Central memory CD8-positive, alpha-beta T cell (primary cell): ENCODE data around the gene TM9SF2.

ENCODE experiments used
- ATAC-seq: fragments of 150-1000 bp; cut with Tn5 transposase; replicated peaks from 2 replicates; pipeline ENCODE4 v1.10.0; 2022; ENCODE audit warnings: mild to moderate bottlenecking, moderate FRiP score, moderate number of reproducible peaks; ENCODE audit not compliant: poor library complexity, severe bottlenecking; ENCODE audit errors: extremely low read depth
- DNase-seq, 2 donors: peaks; one replicate each; pipeline ENCODE4 v3.0.0; 2021; ENCODE audit warnings: low spot score in 2 of 2
- H3K27ac Mint-ChIP-seq: one replicate; pipeline ENCODE4 v1.8.0; 2022; ENCODE audit warnings: low read depth, mild to moderate bottlenecking, moderate library complexity, mixed read lengths
- H3K27me3 Mint-ChIP-seq: one replicate; pipeline ENCODE4 v1.8.0; 2022; ENCODE audit warnings: mixed read lengths
- H3K36me3 Mint-ChIP-seq: one replicate; pipeline ENCODE4 v1.8.0; 2022; ENCODE audit warnings: mild to moderate bottlenecking, moderate library complexity, mixed read lengths; ENCODE audit not compliant: insufficient read depth
- H3K4me1 Mint-ChIP-seq: one replicate; pipeline ENCODE4 v1.8.0; 2022; ENCODE audit warnings: mixed read lengths
- H3K4me3 Mint-ChIP-seq: one replicate; pipeline ENCODE4 v1.8.0; 2022; ENCODE audit warnings: mild to moderate bottlenecking, moderate library complexity, mixed read lengths
- H3K9me3 Mint-ChIP-seq: one replicate; pipeline ENCODE4 v1.8.0; 2022; ENCODE audit warnings: mixed read lengths

TM9SF2 gene

DNA sequence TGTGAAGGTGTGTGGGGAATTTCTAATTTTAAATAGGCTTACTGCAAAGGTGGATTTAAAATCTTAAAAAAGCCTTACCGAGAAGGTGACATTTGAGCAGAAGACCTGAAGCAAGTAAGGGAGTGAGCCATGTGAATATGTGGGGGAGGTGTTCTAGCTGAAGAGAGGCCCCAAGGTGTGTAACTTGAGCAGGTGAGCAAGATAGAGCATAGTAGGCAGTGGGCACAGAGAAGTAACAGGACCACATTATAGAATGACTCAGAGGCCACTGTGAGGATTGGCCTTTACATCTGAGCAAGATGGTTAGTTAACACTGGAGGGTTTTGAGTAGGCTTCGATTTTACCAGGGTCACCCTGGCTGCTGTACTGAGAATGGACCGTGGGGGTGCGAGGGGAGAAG, 22.6 kb downstream of the TM9SF2 start:
- Mint-ChIP-seq H3K27ac (peak overlapping the region; percentile 7), H3K4me3 (no peak overlapping the region), H3K36me3 (peaks cover 49% of the 10 kb centered on the region), H3K27me3 (no peaks in the 10 kb centered on the region), H3K9me3 (no peaks in the 10 kb centered on the region), H3K4me1 (peaks cover 38% of the 10 kb centered on the region)
- DNase-seq: no peak
- no peak for ATAC-seq

DNA sequence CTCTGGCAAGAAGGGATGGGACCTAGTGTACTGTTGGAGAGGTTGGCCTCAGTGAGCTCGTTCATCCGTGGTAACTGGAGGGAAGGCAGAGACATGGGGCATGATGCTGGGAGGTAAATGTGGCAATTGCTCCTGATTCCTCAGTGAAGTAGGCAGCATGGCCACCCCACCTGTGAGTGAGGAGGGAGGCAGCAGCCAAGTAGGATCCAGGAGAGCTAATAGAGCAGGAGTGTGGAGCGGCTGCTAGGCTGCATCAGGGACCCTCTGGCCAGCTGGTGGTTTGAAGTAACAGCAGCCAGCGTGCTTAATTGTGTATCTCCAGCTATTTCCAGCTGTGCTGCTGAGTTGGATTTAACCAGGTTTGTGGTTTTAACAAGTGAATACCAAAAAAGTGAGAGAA, 24.7 kb downstream of the TM9SF2 start:
- H3K9me3 Mint-ChIP-seq: no peaks in the 10 kb centered on the region
- H3K27me3 Mint-ChIP-seq: no peaks in the 10 kb centered on the region
- peaks cover 47% of the 10 kb centered on the region for H3K36me3 Mint-ChIP-seq
- DNase-seq: no peak
- no peak for ATAC-seq
- H3K4me3 Mint-ChIP-seq: no peak overlapping the region
- H3K4me1 Mint-ChIP-seq: peaks cover 38% of the 10 kb centered on the region
- peak overlapping the region; percentile 59 for H3K27ac Mint-ChIP-seq

DNA sequence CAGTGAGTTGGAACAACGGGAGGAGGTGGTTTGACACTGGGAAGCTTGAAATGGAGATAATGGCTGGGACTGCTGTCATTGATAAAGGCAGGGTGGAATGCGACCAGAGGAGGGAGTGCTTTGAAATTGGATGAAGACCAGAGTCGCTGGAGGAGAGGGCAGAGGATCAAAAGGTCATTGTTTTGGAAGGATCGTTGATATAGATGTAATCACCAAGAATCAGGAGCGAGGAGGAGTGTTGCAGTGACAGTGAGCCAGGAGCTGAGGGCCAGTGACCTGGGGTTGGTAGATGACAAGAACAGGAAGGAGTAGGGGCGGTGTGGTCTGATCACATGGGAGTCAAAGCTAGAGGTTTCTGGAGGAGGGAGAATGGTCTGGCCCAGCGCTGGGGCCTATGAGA, 25.3 kb downstream of the TM9SF2 start:
- H3K36me3 Mint-ChIP-seq: peaks cover 47% of the 10 kb centered on the region
- H3K4me3 Mint-ChIP-seq: no peak overlapping the region
- no peaks in the 10 kb centered on the region for H3K9me3 Mint-ChIP-seq
- no peak for DNase-seq
- peak overlapping the region; percentile 59 for H3K27ac Mint-ChIP-seq
- no peak for ATAC-seq
- H3K4me1 Mint-ChIP-seq: peaks cover 38% of the 10 kb centered on the region
- H3K27me3 Mint-ChIP-seq: no peaks in the 10 kb centered on the region

DNA sequence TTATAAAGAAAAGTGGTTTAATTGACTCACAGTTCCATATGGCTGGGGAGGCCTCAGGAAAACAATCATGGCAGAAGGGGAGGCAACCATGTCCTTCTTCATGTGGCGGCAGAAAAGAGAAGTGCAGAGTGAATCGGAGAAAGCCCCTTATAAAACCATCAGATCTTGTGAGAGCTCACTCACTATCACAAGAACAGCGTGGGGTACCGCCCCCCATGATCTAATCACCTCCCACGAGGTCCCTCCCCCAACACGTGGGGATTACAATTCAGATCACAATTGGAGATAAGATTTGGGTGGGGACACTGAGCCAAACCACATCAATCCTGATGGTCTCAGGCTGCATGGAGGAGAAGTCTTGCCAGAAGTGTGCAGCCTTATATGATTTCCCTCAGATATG, 26.0 kb downstream of the TM9SF2 start:
- Mint-ChIP-seq H3K27me3 (no peaks in the 10 kb centered on the region), H3K9me3 (no peaks in the 10 kb centered on the region), H3K27ac (no peak overlapping the region), H3K36me3 (peaks cover 46% of the 10 kb centered on the region), H3K4me1 (peaks cover 38% of the 10 kb centered on the region), H3K4me3 (no peak overlapping the region)
- no peak for DNase-seq
- ATAC-seq: no peak

DNA sequence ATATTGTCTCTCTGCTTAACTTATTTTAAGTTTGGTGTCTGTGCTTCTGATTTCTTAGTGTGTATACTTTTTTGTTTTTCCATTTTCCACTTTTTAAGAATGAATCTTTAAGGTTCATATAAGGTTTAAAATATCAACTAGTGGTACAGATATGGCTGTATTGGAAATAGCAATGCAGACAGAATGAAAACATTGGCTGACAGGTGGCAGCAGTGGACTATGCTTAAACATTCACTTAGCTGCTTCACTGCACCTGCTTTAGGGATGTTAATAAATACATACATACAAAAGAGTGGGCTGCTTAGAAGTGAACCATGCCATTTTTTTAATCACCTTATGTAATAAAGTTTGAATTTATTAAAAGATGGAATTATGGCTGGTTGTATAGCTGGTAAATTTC, 27.3 kb downstream of the TM9SF2 start:
- ATAC-seq (peak; percentile 62), DNase-seq (no peak)
- Mint-ChIP-seq H3K9me3 (no peaks in the 10 kb centered on the region), H3K27me3 (no peaks in the 10 kb centered on the region), H3K27ac (no peak overlapping the region), H3K36me3 (peaks cover 38% of the 10 kb centered on the region), H3K4me1 (peaks cover 38% of the 10 kb centered on the region), H3K4me3 (no peak overlapping the region)

DNA sequence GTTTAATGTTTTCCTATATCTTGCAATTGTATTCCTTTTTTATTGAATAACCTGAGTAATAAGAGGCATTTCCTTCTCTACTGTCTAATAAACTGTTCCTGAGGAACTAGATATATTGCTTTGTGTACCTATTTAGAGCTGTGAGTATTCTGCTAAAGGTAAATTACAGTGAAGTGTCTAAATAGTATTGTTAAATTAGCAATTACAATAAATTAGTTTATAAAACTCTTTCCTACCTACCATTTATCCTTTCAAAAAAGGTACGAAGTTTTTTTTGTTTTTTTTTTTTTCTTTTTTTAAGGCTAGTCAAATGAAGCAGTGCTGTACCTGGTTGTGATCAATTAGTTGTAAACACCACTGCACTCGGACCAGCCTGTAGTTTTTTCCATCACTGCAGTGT, 34.8 kb downstream of the TM9SF2 start:
- Mint-ChIP-seq H3K4me3 (no peak overlapping the region), H3K4me1 (peaks cover 8% of the 10 kb centered on the region), H3K27me3 (no peaks in the 10 kb centered on the region), H3K9me3 (no peaks in the 10 kb centered on the region), H3K27ac (no peak overlapping the region), H3K36me3 (peaks cover 32% of the 10 kb centered on the region)
- no peak for DNase-seq
- ATAC-seq: no peak

DNA sequence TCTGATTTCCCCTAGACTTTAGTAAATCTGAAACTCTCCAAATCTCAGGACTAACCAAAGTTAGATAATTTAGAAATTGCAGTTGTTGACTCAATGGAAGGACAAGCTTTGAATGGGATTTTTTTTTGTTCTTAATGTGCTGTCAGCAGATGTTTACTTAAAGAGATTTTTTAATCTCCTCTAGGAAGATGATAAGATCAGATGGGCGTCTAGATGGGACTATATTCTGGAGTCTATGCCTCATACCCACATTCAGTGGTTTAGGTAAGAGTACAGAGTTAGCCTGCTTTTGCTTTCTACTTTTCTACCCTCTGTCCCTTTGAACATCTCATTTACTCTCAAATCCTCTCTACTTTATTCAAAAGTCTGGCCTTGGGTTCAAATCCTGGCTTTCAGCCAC, 39.3 kb downstream of the TM9SF2 start:
- no peaks in the 10 kb centered on the region for H3K27me3 Mint-ChIP-seq
- no peak for ATAC-seq
- peak overlapping the region; percentile 79 for H3K27ac Mint-ChIP-seq
- H3K36me3 Mint-ChIP-seq: peaks cover 44% of the 10 kb centered on the region
- H3K9me3 Mint-ChIP-seq: no peaks in the 10 kb centered on the region
- DNase-seq: no peak
- no peak overlapping the region for H3K4me3 Mint-ChIP-seq
- H3K4me1 Mint-ChIP-seq: peaks cover 23% of the 10 kb centered on the region

DNA sequence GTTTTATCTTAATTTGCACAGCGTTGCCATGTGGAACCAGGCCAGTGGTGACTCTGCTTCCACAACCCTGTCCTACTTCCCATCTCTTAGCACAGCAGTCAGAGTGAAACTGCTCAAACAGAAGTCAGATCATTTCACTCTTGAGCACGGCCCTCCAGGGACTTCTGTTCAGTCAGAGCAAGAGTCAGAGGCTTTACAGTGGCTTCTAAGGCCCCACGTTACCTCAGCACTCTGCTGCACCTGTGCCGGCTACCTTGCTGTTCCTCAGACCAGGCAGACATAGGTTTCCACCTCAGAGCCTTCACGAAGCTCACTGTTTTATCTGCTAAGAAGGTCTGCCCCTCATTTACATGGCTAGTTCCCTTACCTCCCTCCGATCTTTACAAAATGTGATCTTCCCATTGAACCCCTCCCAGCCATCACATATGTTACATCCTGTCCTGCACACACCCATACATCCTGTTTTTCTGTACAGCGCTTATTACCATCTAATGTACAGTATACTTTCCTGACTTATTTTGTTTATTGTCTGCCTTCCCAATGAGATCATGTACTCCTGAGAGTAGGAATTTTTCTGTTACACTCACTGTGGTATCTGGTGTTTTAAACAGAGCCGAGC, 41.6 kb downstream of the TM9SF2 start:
- H3K4me3 Mint-ChIP-seq: peak overlapping the region; percentile 58
- H3K27me3 Mint-ChIP-seq: no peaks in the 10 kb centered on the region
- ATAC-seq: peak; percentile 75
- peaks cover 25% of the 10 kb centered on the region for H3K4me1 Mint-ChIP-seq
- no peaks in the 10 kb centered on the region for H3K9me3 Mint-ChIP-seq
- H3K36me3 Mint-ChIP-seq: peaks cover 47% of the 10 kb centered on the region
- peak overlapping the region; percentile 19 for H3K27ac Mint-ChIP-seq
- DNase-seq: no peak

DNA sequence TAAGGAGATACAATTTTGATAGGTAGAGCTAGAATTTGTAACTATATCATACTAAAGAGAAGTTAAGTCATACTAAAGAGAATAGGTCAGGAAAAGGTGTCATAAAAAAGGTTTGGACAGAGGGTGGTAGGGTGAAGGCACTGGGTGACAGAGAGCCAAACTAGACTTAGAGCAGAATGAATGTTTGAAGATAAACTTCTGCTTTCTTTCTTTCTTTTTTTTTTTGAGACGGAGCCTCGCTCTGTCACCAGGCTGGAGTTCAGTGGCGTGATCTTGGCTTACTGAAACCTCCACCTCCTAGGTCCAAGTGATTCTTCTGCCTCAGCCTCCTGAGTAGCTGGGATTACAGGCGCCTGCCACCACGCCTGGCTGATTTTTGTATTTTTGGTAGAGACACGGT, 44.1 kb downstream of the TM9SF2 start:
- H3K27me3 Mint-ChIP-seq: no peaks in the 10 kb centered on the region
- ATAC-seq (no peak), DNase-seq (no peak)
- peaks cover 25% of the 10 kb centered on the region for H3K4me1 Mint-ChIP-seq
- no peak overlapping the region for H3K27ac Mint-ChIP-seq
- peaks cover 49% of the 10 kb centered on the region for H3K36me3 Mint-ChIP-seq
- no peaks in the 10 kb centered on the region for H3K9me3 Mint-ChIP-seq
- no peak overlapping the region for H3K4me3 Mint-ChIP-seq

DNA sequence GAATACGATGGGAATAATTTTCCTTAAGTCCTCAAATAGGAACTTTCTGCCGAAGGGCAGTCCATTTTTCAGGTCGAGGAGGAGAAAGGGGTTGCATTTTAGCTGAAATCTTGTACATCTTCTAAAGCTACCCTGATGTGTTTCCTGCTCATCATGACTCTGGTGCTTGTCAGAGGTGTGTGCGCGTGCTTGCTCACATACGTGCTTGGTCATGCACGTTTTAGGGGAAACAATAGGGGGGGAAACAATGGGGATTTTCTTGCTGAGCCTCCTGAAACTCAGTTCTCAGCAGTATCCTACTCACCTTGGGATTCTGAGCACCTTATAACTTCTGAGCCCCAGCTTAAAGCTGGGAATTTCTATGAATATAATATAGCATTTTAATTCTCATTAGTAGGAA, 44.7 kb downstream of the TM9SF2 start:
- Mint-ChIP-seq H3K9me3 (no peaks in the 10 kb centered on the region), H3K27me3 (no peaks in the 10 kb centered on the region), H3K36me3 (peaks cover 51% of the 10 kb centered on the region), H3K27ac (no peak overlapping the region), H3K4me3 (no peak overlapping the region), H3K4me1 (peaks cover 25% of the 10 kb centered on the region)
- no peak for ATAC-seq
- DNase-seq: no peak

DNA sequence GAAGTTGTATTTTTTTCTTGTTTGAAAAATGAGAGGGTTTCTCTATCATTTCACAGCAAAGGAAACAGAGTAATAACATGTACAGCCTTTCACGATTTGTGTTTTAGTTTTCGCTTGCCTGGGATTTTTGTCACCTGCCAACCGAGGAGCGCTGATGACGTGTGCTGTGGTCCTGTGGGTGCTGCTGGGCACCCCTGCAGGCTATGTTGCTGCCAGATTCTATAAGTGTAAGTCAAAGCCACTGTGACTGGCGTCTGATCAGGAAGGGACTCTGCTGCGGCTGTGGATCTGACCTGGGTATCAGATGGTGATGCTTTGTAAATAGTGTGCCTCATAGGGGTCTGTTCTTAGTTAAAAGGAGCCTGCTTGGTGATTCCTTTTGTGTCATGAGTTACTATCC, 45.6 kb downstream of the TM9SF2 start:
- Mint-ChIP-seq H3K4me1 (peaks cover 25% of the 10 kb centered on the region), H3K27me3 (no peaks in the 10 kb centered on the region), H3K4me3 (no peak overlapping the region), H3K27ac (peak overlapping the region; percentile 17), H3K9me3 (no peaks in the 10 kb centered on the region), H3K36me3 (peaks cover 55% of the 10 kb centered on the region)
- DNase-seq (no peak), ATAC-seq (peak; percentile 50)

DNA sequence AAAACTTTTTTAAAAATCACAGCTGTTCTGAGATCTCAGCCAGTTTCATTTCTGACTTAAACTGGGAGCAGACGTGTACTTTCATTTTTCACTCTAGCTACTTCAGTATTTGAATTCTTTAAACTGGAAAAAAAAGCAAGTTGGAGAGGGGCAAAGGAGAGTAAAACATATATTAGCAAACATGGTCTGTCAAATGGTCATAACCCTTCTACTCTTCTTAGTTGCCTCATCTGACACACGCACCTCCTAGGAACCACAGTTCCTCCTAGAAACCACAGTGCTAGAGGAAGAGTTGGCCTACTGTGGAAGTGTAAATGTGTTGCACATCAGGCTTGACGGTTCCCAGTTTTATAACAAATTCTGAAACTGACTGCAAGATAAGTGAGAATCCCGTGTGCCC, 47.2 kb downstream of the TM9SF2 start:
- H3K27me3 Mint-ChIP-seq: no peaks in the 10 kb centered on the region
- ATAC-seq: peak; percentile 44
- no peak overlapping the region for H3K4me3 Mint-ChIP-seq
- H3K4me1 Mint-ChIP-seq: peaks cover 11% of the 10 kb centered on the region
- H3K36me3 Mint-ChIP-seq: peaks cover 58% of the 10 kb centered on the region
- H3K27ac Mint-ChIP-seq: peak overlapping the region; percentile 32
- no peak for DNase-seq
- H3K9me3 Mint-ChIP-seq: no peaks in the 10 kb centered on the region

DNA sequence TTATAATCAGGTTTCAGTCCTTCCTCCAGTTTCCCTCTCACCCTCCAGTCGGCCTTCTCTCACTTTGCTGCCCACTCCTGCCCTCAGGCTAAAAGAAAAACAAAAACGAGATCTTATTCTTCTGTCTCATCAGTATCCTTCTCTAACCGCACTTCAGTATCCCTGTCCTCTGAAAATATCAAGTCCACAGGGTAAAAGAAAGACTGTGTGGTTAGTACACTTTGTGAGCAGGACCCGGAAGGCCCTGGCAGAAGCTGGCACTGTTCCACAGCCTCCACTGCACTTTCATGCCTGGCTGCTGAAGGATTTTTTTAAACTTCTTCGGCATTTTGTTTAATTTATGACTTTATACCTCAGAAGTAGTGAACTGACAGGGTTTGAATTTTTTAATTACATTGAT, 51.8 kb downstream of the TM9SF2 start:
- Mint-ChIP-seq H3K36me3 (peaks cover 59% of the 10 kb centered on the region), H3K27me3 (no peaks in the 10 kb centered on the region), H3K27ac (no peak overlapping the region), H3K4me1 (peaks cover 13% of the 10 kb centered on the region), H3K9me3 (no peaks in the 10 kb centered on the region), H3K4me3 (no peak overlapping the region)
- ATAC-seq: no peak
- DNase-seq: no peak

DNA sequence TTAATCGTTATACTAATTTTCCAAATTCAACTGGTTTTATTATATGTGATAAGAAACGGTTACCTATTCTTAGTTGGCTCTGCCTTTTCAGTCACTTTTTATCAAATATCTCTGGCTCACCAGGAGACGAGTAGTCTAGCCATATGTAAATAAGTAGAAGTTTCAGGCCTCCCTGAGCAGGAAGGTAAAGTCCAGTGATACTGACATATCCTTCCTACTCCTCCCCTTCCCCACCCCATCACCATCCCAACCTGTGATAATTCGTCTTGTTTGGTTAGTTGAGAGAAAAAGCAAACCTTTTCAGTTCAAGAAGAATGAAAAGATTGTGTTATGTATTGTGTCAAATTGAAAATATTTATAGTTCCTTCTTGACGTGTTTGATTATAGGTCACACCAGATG, 53.9 kb downstream of the TM9SF2 start:
- H3K36me3 Mint-ChIP-seq: peaks cover 55% of the 10 kb centered on the region
- H3K4me1 Mint-ChIP-seq: peaks cover 6% of the 10 kb centered on the region
- no peak for DNase-seq
- no peak overlapping the region for H3K4me3 Mint-ChIP-seq
- no peaks in the 10 kb centered on the region for H3K9me3 Mint-ChIP-seq
- no peak for ATAC-seq
- H3K27ac Mint-ChIP-seq: no peak overlapping the region
- no peaks in the 10 kb centered on the region for H3K27me3 Mint-ChIP-seq
